CD4-positive, alpha-beta T cell treated with Interleukin-6 at 100 ng/mL for 8 hours (primary cell): Measurements from ENCODE around the gene TTC36.
"Not testable (repeated sequence)": the region's sequence is repeated elsewhere in the genome, so short reads cannot be mapped to it uniquely, and the experiment has no call there.

Experiments
- DNase-seq: peaks from one replicate; pipeline ENCODE4 v3.0.0-alpha.2; 2020; ENCODE audit warnings: mixed read lengths, low spot score

The TTC36 gene

DNA sequence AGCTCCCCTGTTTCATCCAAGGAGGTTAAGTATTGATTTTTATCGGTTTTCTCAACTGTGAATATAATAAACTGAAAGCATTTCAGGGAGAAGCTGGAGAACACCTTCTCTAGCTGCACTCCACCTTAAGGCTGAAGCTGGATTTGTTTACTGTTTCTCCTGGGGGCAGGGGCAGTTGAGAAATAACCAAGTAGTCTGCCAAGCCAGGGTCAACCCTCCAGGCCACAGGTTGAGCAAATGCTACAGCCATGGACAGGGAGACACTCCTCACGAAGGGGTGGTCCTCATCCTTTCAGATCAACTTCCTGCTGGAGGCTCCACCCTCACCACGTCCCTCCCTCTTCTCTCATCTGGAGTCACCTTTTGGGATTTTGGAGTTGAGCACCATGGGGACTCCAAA lies at the start of gene TTC36:
TSS of gene TTC36 (plus strand) at position 366 of the 400 bp plus-strand sequence. CDS start at position 387, 21 bp downstream.
- no peak for DNase-seq

DNA sequence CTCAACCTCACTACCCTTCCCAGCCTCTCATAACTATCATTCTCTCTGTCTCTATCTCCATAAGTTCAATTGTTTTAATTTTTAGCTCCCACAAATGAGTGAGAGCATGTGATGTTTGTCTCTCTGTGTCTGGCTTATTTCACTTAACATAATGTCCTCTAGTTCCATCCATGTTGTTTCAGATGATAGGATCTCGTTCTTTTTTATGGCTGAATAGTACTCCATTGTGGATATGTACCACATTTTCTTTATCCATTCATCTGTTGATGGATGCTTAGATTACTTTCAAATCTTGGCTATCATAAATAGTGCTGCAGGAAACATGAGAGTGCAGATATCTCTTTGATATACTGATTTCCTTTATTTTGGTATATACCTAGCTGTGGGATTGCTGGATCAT lies 46.0 kb upstream of the TTC36 start:
- DNase-seq, result not testable (repeated sequence)

GRCh38 chr11:118484405-118484804 lies 42.9 kb upstream of the TTC36 start:
- DNase-seq, result no peak

GRCh38 chr11:118485273-118485672 lies 42.0 kb upstream of the TTC36 start:
- no peak for DNase-seq

DNA sequence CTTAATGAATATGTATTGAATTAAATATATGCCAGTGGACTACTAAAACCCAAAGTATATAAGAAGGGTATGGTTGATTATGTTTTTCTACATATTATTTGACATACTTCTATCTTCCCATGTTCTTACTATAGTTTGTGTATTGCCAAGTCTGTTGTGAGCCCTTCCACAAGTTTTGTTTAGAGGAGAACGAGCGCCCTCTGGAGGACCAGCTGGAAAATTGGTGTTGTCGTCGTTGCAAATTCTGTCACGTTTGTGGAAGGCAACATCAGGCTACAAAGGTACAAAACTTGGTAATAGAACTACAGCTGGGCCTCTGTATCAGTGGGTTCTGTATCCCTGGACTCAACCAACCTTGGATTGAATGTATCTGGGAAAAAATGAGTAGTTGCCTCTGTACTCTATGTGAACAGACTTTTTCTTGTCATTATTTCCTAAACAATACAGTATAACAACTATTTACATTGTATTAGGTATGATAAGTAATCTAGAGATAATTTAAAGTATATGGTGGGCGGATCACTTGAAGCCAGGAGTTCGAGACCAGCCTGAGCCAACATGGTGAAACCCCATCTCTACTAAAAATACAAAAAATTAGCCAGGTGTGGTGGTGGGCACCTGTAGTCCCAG lies 38.7 kb upstream of the TTC36 start:
- peak; percentile 77 for DNase-seq

- no peak for DNase-seq
Measured at GRCh38 chr11:118491041-118491440, 36.2 kb upstream of the TTC36 start.

DNA sequence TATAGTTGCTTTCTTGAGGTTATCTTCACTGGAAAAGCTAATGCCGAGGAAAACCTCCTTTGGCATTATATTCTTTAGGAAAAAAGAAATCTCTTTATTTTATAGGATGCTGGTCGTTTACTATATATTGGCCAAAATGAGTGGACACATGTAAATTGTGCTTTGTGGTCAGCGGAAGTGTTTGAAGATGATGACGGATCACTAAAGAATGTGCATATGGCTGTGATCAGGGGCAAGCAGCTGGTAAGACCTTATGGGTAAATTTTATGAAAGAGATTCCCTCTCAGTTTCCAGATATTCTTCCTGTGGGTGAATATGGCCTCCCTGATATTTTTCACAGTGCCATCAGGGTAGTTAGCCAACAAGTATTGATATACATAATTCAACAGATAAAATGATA lies 29.4 kb upstream of the TTC36 start:
- no peak for DNase-seq

GRCh38 chr11:118503216-118503615 lies 24.1 kb upstream of the TTC36 start:
- DNase-seq, result no peak

DNA sequence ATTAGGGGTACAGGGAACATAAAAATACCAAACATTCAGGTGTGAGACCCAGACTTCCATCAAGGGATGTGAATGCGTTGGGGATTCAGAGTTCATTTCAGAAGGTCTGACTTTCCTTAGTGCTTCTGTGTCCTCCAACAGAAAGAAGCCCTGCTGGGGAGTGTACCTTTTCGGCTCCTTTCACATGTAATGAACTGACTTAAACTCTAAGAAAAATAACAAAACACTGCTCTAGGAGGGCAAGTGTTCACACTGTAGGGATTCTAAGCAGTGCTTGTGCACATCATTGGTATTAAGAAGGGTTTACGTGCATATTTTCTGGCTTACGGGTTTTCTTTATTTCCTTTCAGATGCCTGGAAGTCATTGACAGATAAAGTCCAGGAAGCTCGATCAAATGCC lies 15.7 kb upstream of the TTC36 start:
- DNase-seq, result no peak

GRCh38 chr11:118514103-118514502 lies 13.2 kb upstream of the TTC36 start:
- DNase-seq, result no peak

DNA sequence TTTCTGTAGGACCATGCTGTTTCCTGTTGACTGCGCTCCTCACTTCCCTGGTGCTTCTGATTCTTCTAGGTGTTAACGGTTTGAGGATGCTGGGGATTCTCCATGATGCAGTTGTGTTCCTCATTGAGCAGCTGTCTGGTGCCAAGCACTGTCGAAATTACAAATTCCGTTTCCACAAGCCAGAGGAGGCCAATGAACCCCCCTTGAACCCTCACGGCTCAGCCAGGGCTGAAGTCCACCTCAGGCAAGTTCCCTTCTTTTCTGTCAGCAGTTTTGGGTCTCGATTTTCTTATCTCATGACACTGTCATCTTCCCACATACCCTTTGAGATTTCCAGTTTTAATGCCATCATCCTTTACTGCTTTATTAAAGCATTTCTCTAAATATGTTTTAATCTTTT lies 7.7 kb upstream of the TTC36 start:
- no peak for DNase-seq

DNA sequence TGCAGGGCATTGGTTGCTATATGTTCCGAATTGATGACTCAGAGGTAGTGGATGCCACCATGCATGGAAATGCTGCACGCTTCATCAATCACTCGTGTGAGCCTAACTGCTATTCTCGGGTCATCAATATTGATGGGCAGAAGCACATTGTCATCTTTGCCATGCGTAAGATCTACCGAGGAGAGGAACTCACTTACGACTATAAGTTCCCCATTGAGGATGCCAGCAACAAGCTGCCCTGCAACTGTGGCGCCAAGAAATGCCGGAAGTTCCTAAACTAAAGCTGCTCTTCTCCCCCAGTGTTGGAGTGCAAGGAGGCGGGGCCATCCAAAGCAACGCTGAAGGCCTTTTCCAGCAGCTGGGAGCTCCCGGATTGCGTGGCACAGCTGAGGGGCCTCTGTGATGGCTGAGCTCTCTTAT lies 5.4 kb upstream of the TTC36 start:
- no peak for DNase-seq

DNA sequence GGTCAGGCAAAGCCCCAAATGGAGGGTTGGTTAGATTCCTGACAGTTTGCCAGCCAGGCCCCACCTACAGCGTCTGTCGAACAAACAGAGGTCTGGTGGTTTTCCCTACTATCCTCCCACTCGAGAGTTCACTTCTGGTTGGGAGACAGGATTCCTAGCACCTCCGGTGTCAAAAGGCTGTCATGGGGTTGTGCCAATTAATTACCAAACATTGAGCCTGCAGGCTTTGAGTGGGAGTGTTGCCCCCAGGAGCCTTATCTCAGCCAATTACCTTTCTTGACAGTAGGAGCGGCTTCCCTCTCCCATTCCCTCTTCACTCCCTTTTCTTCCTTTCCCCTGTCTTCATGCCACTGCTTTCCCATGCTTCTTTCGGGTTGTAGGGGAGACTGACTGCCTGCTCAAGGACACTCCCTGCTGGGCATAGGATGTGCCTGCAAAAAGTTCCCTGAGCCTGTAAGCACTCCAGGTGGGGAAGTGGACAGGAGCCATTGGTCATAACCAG lies 4.7 kb upstream of the TTC36 start:
- DNase-seq, result no peak

DNA sequence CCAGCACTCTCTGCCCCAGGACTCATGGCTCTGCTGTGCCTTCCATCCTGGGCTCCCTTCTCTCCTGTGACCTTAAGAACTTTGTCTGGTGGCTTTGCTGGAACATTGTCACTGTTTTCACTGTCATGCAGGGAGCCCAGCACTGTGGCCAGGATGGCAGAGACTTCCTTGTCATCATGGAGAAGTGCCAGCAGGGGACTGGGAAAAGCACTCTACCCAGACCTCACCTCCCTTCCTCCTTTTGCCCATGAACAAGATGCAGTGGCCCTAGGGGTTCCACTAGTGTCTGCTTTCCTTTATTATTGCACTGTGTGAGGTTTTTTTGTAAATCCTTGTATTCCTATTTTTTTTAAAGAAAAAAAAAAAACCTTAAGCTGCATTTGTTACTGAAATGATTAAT lies 2.9 kb upstream of the TTC36 start:
- DNase-seq, result no peak

DNA sequence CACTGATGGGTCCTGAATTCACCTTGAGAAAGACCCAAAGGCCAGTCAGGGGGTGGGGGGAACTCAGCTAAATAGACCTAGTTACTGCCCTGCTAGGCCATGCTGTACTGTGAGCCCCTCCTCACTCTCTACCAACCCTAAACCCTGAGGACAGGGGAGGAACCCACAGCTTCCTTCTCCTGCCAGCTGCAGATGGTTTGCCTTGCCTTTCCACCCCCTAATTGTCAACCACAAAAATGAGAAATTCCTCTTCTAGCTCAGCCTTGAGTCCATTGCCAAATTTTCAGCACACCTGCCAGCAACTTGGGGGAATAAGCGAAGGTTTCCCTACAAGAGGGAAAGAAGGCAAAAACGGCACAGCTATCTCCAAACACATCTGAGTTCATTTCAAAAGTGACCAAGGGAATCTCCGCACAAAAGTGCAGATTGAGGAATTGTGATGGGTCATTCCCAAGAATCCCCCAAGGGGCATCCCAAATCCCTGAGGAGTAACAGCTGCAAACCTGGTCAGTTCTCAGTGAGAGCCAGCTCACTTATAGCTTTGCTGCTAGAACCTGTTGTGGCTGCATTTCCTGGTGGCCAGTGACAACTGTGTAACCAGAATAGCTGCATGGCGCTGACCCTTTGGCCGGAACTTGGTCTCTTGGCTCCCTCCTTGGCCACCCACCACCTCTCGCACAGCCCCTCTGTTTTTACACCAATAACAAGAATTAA lies 2.4 kb upstream of the TTC36 start:
- DNase-seq, result no peak

DNA sequence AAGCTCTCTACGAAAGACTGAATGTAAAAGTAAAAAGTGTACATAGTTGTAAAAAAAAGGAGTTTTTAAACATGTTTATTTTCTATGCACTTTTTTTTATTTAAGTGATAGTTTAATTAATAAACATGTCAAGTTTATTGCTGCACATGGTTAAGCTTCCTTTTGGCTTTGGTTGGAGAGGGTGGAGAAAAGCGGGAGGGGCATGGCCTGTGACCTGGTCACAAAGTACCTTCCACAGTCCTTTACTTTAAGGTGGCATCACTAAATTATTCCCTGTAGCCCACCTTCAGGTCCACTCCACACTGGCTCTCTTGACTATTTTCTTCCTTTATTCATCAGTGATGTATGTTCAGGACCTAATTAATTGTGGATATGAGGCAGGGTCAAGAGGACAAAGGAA lies 586 bp upstream of the TTC36 start:
- no peak for DNase-seq

DNA sequence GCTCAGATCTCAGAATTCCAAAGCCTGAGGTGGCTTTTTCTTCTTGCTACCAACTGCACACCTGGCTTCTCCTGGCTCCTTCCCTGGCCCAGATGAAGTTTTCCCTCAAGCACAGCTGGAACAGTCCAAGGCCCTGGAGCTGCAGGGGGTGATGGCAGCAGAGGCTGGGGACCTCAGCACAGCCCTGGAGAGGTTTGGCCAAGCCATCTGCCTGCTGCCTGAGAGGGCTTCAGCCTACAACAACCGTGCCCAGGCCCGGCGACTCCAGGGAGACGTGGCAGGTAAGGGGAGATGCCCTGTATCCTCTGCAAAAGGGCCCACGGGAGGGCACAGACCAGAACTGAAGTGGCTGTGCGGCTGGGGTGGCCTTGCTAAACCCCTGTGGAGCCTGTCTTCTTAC lies 1.2 kb downstream of the TTC36 start:
- DNase-seq, result no peak

DNA sequence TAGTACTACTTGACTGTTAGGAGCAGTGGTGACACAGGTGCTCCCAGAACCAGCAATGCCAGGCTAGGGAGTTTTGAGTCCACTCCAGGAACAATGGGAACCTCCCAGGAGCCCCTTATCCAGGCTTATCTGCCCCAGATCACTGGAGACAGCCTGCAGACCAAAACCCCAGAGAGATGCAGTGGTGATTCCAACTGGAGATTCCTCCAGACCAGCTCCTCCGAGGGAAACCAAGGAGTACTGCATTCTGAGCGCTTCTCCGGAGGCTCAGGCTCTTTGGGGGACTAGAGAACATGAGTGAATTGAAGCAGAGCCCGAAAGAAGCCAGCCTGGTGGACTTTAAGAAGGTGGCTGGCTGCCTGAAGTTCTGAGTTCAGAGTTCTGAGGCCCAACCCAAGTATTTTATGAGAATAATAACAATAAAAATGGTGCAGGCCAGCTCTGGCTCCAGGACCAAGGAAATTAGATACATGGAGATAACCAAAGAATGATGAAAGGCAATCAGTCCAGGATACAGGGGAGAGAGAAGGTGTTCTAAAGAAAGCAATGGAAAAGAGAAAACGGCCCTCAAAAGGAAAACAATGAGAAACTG lies 2.4 kb downstream of the TTC36 start:
- DNase-seq, result no peak

GRCh38 chr11:118530180-118530682 lies 3.0 kb downstream of the TTC36 start:
- DNase-seq, result no peak

GRCh38 chr11:118530683-118531596 lies 3.7 kb downstream of the TTC36 start, which contains the start of gene TMEM25:
Gene TMEM25, plus strand, starts transcription at chr11:118531192. Its CDS starts 610 bp downstream, at chr11:118531802.
- peak; percentile 69 for DNase-seq

DNA sequence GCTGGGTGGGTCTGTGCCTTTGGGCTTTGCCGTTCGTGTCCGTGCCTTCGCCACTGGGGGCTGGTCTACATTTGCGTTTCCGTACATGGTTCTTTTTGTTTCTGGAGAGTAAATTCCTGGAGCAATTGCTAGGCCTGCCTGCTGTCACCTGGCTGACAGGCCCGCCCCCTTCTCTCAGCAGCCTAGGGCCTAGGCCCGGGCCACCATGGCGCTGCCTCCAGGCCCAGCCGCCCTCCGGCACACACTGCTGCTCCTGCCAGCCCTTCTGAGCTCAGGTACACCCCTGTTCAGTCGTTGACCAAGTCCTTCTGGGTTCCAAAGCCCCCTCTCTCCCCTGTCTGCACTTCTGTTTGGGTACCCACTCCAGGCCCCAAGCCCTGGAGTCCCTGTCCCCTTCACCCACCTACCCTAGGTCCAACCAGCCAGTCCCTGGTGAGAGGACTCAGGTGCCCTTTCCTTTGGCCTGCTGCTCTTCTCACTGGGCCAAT lies 4.4 kb downstream of the TTC36 start:
- DNase-seq, result no peak

DNA sequence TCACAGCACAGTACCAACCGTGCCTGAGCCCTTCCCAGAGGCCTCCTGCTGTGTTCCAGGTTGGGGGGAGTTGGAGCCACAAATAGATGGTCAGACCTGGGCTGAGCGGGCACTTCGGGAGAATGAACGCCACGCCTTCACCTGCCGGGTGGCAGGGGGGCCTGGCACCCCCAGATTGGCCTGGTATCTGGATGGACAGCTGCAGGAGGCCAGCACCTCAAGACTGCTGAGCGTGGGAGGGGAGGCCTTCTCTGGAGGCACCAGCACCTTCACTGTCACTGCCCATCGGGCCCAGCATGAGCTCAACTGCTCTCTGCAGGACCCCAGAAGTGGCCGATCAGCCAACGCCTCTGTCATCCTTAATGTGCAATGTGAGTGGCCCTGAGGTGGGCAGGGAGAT lies 4.8 kb downstream of the TTC36 start:
- DNase-seq, result no peak
